ENCODE data around the gene ATRIP. TPM values are rescaled to one million over a fixed set of nuclear protein-coding genes. Genes with fewer than 3 reads are reported as not detected.
"Not testable (repeated sequence)": the region's sequence is repeated elsewhere in the genome, so short reads cannot be mapped to it uniquely, and the experiment has no call there.

Gene ATRIP
- total RNA-seq, 1 donor from 2014 or later: 18.3 TPM

DNA sequence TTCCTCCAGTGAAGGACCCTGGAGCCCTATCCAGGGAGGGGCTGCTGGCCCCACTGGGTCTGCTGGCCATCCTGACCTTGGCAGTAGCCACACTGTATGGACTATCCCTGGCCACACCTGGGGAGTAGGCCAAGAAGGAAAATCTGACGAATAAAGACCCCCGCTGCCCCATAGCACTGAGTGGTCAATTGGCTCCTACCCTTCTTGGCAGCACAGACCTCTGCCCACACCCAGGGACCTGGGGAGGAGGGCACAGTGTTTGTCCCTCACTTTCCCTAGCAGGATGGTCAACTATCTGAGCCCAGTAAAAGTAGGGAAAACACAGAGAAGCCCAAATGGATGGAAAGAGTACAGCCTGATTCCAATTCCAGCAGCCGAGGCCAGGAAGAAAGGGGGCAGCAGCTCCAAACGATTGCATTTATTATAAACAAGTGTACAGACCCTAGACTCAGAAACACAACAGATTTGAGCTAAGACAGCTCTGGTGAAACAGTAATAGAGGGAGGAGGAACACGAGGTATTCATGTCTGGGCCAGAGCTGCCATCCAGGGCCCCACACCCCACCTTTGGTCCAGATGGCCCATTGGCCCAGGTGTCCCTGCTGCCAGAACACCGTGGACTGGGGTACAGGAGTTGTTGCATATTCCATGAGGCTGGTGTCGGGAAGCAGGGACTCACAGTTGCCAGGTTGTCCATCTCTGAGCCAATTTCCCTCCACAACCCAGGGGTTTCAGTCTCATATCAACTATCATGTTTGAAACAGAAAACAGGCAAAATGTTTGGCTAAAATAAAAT lies 21.1 kb downstream of the ATRIP start:
- peaks cover 43% of the 10 kb centered on the region for H3K4me1 Mint-ChIP-seq

DNA sequence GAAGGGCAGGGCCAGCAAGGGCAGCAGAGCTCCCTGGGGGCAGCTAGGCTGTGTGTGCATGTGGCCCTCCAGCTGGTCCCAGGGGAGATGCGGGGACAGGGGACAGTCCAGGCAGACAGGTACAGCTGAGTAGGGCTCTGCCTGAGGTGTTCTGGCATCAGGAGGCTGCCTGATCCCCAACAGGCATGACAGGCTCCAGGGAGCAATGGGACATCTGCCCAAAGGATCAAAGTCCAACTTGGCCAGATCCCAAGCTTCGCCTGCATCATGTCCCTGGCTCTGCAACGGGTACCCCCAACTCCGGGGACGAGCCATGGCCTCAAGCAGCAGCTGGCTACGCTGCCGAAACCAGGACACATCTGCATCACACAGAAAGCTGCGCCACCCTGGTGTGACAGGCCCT lies 21.8 kb downstream of the ATRIP start:
- peak overlapping the region; percentile 93 for H3K27ac Mint-ChIP-seq
- H3K36me3 Mint-ChIP-seq (ENCODE audit: low read depth): peaks cover 48% of the 10 kb centered on the region
- DNase-seq: peak; percentile 61
- H3K4me1 Mint-ChIP-seq: peaks cover 50% of the 10 kb centered on the region
- no peaks in the 10 kb centered on the region for H3K9me3 Mint-ChIP-seq
- intact Hi-C loops (cut with micrococcal nuclease): loop anchor here (10.0 kb wide), 1 partner anchor 384 kb away; no protein-coding TSS in a partner anchor
- H3K4me3 Mint-ChIP-seq: peak overlapping the region; percentile 96
- H3K27me3 Mint-ChIP-seq: no peaks in the 10 kb centered on the region

More for the DNA sequence above, 21.1 kb downstream of the ATRIP start:
- peak overlapping the region; percentile 93 for H3K27ac Mint-ChIP-seq
- peak; percentile 59 for DNase-seq
- H3K36me3 Mint-ChIP-seq (ENCODE audit: low read depth): peaks cover 44% of the 10 kb centered on the region
- intact Hi-C loops (cut with micrococcal nuclease): loop anchor here (10.0 kb wide), 1 partner anchor 383 kb away; no protein-coding TSS in a partner anchor
- peak overlapping the region; percentile 96 for H3K4me3 Mint-ChIP-seq
- no peaks in the 10 kb centered on the region for H3K9me3 Mint-ChIP-seq
- H3K27me3 Mint-ChIP-seq: no peaks in the 10 kb centered on the region

- peaks cover 47% of the 10 kb centered on the region for H3K36me3 Mint-ChIP-seq (ENCODE audit: low read depth)
- no peaks in the 10 kb centered on the region for H3K9me3 Mint-ChIP-seq
- peak overlapping the region; percentile 92 for H3K27ac Mint-ChIP-seq
- H3K27me3 Mint-ChIP-seq: no peaks in the 10 kb centered on the region
- H3K4me3 Mint-ChIP-seq: peak overlapping the region; percentile 96
- H3K4me1 Mint-ChIP-seq: peaks cover 53% of the 10 kb centered on the region
- intact Hi-C loops (cut with micrococcal nuclease): loop anchor here (10.0 kb wide), 1 partner anchor 384 kb away; no protein-coding TSS in a partner anchor
- DNase-seq: peak; percentile 63
Measured at GRCh38 chr3:48469046-48469915, 22.7 kb downstream of the ATRIP start.

GRCh38 chr3:48470286-48470685 lies 23.7 kb downstream of the ATRIP start:
- Mint-ChIP-seq H3K36me3 (ENCODE audit: low read depth) (peaks cover 52% of the 10 kb centered on the region), H3K4me1 (peaks cover 58% of the 10 kb centered on the region), H3K27me3 (no peaks in the 10 kb centered on the region), H3K4me3 (peak overlapping the region; percentile 96), H3K27ac (peak overlapping the region; percentile 92), H3K9me3 (no peaks in the 10 kb centered on the region)
- intact Hi-C loops (cut with micrococcal nuclease): loop anchor here (10.0 kb wide), 1 partner anchor 1855 kb away; the partner anchor contains the start of genes HYAL2 and TUSC2
- peak; percentile 63 for DNase-seq

GRCh38 chr3:48472673-48472922 lies 26.1 kb downstream of the ATRIP start:
- H3K4me1 Mint-ChIP-seq: peaks cover 47% of the 10 kb centered on the region
- intact Hi-C loops (cut with micrococcal nuclease): loop anchor here (1.0 to 10.0 kb wide), 2 partner anchors 32 to 1852 kb away; partner anchors contain the start of genes CCDC51, HYAL2, TMA7 and TUSC2
- H3K27ac Mint-ChIP-seq: peak overlapping the region; percentile 97
- peak overlapping the region; percentile 85 for H3K4me3 Mint-ChIP-seq
- H3K36me3 Mint-ChIP-seq (ENCODE audit: low read depth): peaks cover 34% of the 10 kb centered on the region
- H3K27me3 Mint-ChIP-seq: no peaks in the 10 kb centered on the region
- no peak for DNase-seq
- no peaks in the 10 kb centered on the region for H3K9me3 Mint-ChIP-seq

DNA sequence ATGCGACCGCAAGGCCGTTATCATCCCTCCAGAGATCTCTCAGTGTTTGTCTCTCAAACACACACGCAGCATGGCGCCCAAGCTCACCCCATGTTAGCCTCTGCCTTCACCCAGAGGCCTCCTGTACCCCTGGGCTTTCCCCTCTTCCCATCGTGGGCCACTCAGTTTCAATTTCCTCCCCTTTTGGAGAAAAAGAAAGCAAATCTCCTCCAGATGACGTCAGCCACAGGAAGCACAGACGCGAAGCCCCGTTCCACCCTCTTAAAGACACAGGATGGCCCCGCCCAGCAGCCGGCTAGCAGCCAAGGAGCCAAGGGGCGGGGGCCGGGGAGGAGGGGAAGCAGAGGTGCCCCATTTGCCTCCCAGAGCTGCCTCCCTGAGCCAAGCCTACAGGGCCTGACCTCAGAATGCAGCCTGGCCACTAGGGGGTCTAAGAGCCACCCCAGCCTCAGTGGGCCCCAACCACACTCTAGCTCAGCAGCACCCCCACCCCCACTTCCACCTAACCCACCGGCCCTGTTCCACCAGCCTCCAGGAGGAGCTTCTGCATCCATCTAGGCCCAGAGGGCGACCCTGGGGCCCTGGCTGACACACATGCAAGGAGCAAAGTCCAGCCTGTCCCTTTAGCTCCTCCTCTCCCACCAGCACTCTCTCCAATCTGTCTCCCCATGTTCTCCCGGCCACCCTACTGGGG lies 26.5 kb downstream of the ATRIP start:
- Mint-ChIP-seq H3K36me3 (ENCODE audit: low read depth) (peaks cover 33% of the 10 kb centered on the region), H3K27me3 (no peaks in the 10 kb centered on the region), H3K4me3 (peak overlapping the region; percentile 85), H3K27ac (peak overlapping the region; percentile 97), H3K9me3 (no peaks in the 10 kb centered on the region), H3K4me1 (peaks cover 47% of the 10 kb centered on the region)
- intact Hi-C loops (cut with micrococcal nuclease): loop anchor here (1.0 to 10.0 kb wide), 7 partner anchors 8 to 1852 kb away; partner anchors contain the start of genes ATRIP, CCDC51, CDC25A and HYAL2
- DNase-seq: peak; percentile 98

GRCh38 chr3:48473617-48473952 lies 27.0 kb downstream of the ATRIP start:
- Mint-ChIP-seq H3K36me3 (ENCODE audit: low read depth) (peaks cover 31% of the 10 kb centered on the region), H3K9me3 (no peaks in the 10 kb centered on the region), H3K27me3 (no peaks in the 10 kb centered on the region), H3K4me1 (peaks cover 47% of the 10 kb centered on the region), H3K27ac (peak overlapping the region; percentile 97), H3K4me3 (peak overlapping the region; percentile 85)
- DNase-seq: no peak
- intact Hi-C loops (cut with micrococcal nuclease): loop anchor here (1.0 to 10.0 kb wide), 6 partner anchors 8 to 1851 kb away; partner anchors contain the start of genes ATRIP, CDC25A, HYAL2 and TUSC2

DNA sequence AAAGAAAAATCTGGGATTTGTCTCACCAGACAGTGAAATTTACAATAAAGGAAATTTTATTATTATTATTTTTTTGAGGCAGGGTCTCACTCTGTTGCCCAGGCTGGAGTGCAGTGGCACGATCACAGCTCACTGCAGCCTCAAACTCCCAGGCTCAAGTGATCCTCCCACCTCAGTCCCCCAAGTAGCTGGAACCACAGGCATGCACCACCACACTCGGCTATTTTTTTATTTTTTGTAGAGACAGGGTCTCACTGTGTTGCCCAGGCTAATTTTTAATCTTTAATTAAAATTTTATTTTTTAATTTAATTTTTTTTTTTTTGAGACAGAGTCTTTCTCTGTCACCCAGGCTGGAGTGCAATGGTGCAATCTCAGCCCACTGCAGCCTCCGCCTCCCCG lies 27.5 kb downstream of the ATRIP start:
- H3K4me3 Mint-ChIP-seq, H3K9me3 Mint-ChIP-seq, H3K27me3 Mint-ChIP-seq, H3K27ac Mint-ChIP-seq, DNase-seq: not testable (repeated sequence)
- peaks cover 34% of the 10 kb centered on the region for H3K36me3 Mint-ChIP-seq (ENCODE audit: low read depth)
- intact Hi-C loops (cut with micrococcal nuclease): loop anchor here (10.0 kb wide), 1 partner anchor 1851 kb away; the partner anchor contains the start of genes HYAL2 and TUSC2
- H3K4me1 Mint-ChIP-seq: peaks cover 47% of the 10 kb centered on the region

- peak; percentile 59 for DNase-seq
- H3K36me3 Mint-ChIP-seq (ENCODE audit: low read depth): peaks cover 29% of the 10 kb centered on the region
- intact Hi-C loops (cut with micrococcal nuclease): loop anchor here (10.0 kb wide), 1 partner anchor 1850 kb away; the partner anchor contains the start of genes HYAL2 and TUSC2
- no peaks in the 10 kb centered on the region for H3K9me3 Mint-ChIP-seq
- no peaks in the 10 kb centered on the region for H3K27me3 Mint-ChIP-seq
- H3K4me3 Mint-ChIP-seq: peak overlapping the region; percentile 51
- H3K4me1 Mint-ChIP-seq: peaks cover 45% of the 10 kb centered on the region
- peak overlapping the region; percentile 86 for H3K27ac Mint-ChIP-seq
Measured at GRCh38 chr3:48474619-48475018, 28.1 kb downstream of the ATRIP start.

DNA sequence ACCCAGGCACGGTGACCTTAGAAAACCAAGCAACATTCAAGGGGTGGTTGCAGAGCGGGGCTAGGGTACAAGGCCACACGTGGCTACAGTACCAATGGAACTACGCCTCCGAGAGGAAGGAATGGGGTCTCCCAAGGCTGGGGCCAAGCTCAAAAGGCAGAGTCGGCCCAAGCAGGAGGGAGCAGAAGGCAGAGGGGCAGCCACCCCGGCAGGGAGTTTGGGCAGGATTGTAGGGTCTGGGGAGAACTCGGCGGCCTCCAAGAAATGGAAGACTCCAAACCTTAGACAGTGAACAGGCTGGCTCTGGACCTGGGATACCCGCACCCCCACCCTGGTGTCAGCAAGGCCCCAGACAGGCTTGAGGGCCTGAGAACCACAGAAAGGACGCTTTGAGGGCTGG lies 28.7 kb downstream of the ATRIP start:
- Mint-ChIP-seq H3K9me3 (no peaks in the 10 kb centered on the region), H3K27me3 (no peaks in the 10 kb centered on the region), H3K4me1 (peaks cover 42% of the 10 kb centered on the region), H3K4me3 (no peak overlapping the region), H3K27ac (peak overlapping the region; percentile 86), H3K36me3 (ENCODE audit: low read depth) (peaks cover 26% of the 10 kb centered on the region)
- peak; percentile 58 for DNase-seq
- intact Hi-C loops (cut with micrococcal nuclease): loop anchor here (10.0 kb wide), 1 partner anchor 1850 kb away; the partner anchor contains the start of genes HYAL2 and TUSC2

DNA sequence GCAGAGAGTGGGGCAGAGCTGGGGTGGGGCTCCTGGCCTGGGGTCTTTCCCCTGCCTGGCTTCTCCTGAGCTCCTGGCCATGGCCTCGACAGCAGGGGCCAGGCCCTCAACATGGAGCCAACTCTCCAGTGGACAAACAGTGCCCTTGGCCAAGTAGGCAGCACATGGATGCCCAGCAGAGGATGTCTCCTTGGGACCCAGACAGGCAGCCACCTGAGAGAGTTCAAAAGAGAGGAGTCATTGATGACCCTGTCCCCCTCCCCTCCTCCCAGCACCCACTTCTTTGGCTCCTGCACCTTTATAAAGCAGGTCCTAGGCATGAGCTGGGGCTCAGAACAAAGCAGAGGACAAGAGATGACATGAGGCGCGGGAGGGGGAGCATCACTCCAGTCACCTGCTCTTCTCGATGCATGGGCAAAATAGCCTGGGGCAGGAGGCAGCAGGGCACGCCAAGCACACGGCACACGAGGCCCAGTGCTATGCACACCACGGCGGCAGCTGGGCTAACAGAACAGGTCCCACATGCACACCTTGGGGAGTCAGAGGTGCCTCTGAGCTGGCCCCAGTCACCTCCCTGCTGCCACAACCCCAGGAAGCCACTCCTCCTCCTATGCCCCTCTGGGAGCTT lies 30.0 kb downstream of the ATRIP start:
- H3K4me1 Mint-ChIP-seq: peaks cover 40% of the 10 kb centered on the region
- H3K36me3 Mint-ChIP-seq (ENCODE audit: low read depth): peaks cover 27% of the 10 kb centered on the region
- peak overlapping the region; percentile 98 for H3K27ac Mint-ChIP-seq
- peak; percentile 60 for DNase-seq
- no peaks in the 10 kb centered on the region for H3K27me3 Mint-ChIP-seq
- no peak overlapping the region for H3K4me3 Mint-ChIP-seq
- H3K9me3 Mint-ChIP-seq: no peaks in the 10 kb centered on the region
- intact Hi-C loops (cut with micrococcal nuclease): loop anchor here (10.0 kb wide), 1 partner anchor 1848 kb away; the partner anchor contains the start of genes HYAL2 and TUSC2

- Mint-ChIP-seq H3K4me3 (peak overlapping the region; percentile 80), H3K36me3 (ENCODE audit: low read depth) (peaks cover 26% of the 10 kb centered on the region), H3K4me1 (peaks cover 36% of the 10 kb centered on the region), H3K27me3 (no peaks in the 10 kb centered on the region), H3K9me3 (no peaks in the 10 kb centered on the region), H3K27ac (peak overlapping the region; percentile 98)
- peak; percentile 59 for DNase-seq
- intact Hi-C loops (cut with micrococcal nuclease): loop anchor here (10.0 kb wide), 1 partner anchor 1847 kb away; the partner anchor contains the start of genes HYAL2 and TUSC2
Measured at GRCh38 chr3:48477959-48478520, 31.5 kb downstream of the ATRIP start.

All from activated CD4-positive, alpha-beta T cell treated with anti-CD3 and anti-CD28 coated beads, Interleukin-2, amount 10 ng/mL, durations not matched to agents 24 days and 14 days (primary cell).